K562 (cell line): ENCODE data around the gene OCRL. TPM values are rescaled to one million over a fixed set of nuclear protein-coding genes. Genes with fewer than 3 reads are reported as not detected.

Experiments
- ATAC-seq: fragments of 200-7000 bp; cut with Tn5 transposase; 3 replicates; pipeline ENCODE4 v1.9.1; 2020; ENCODE audit warnings: moderate library complexity
- BruUV-seq: library from RNA; stranded (reverse); fragments of 400-500 nt; replicated peaks from 2 replicates; lab custom pipeline; 2021; lab: Mats Ljungman, UMichigan
- CTCF ChIA-PET: fragments of 300-600 bp; formaldehyde crosslinking; extraction: SDS; loops from one replicate; lab custom pipeline; 2021; ENCODE audit warnings: low intra/inter-chr PET ratio; lab: Yijun Ruan, JAX
- POLR2A ChIA-PET: fragments of 300-600, 350-650 bp; sonication (Branson Sonifier 250); formaldehyde crosslinking; extraction: SDS; loops from one replicate; lab custom pipeline; 2021; ENCODE audit warnings: antibody characterized with exemption, inconsistent platforms; lab: Yijun Ruan, JAX
- DNase-seq, 4 experiments: peaks; one replicate each; pipeline versions ENCODE4 v3.0.0 to v3.0.0-alpha.2; 2011 to 2018; ENCODE audit warnings: low spot score in 3 of 4, mixed read lengths in 3 of 4; ENCODE audit errors: extremely low read depth in 1 of 4
- FAIRE-seq: peaks from 2 replicates; lab custom pipeline; 2011; peaks lifted over from hg19 to GRCh38; lab: Jason Lieb, UNC
- H2AFZ ChIP-seq: 2 replicates; pipeline ENCODE4 v1.6.0; 2011; ENCODE audit warnings: low read depth, low read length, control low read depth, inconsistent platforms
- H3K27ac ChIP-seq: fragments of 200-600 bp; 3 replicates; pipeline ENCODE4 v1.8.0; 2011; ENCODE audit warnings: low read depth, mild to moderate bottlenecking, control low read depth, inconsistent platforms, low read length, moderate library complexity, mixed read lengths; ENCODE audit errors: extremely low read depth
- H3K27me3 ChIP-seq, 2 experiments: fragments of 300-600 bp in 1 of 2; 2 replicates in 1 of 2; 3 replicates in 1 of 2; pipeline versions ENCODE4 v1.6.0 to v1.8.0; 2011; ENCODE audit warnings: inconsistent platforms in 2 of 2, low read length in 2 of 2, mild to moderate bottlenecking in 1 of 2, mixed read lengths in 1 of 2, moderate library complexity in 1 of 2; ENCODE audit not compliant: control insufficient read depth in 2 of 2, insufficient read depth in 2 of 2
- H3K36me3 ChIP-seq: fragments of 300-600 bp; 3 replicates; pipeline ENCODE4 v1.8.0; 2011; ENCODE audit warnings: mild to moderate bottlenecking, low read length, inconsistent platforms; ENCODE audit not compliant: control insufficient read depth, insufficient read depth
- H3K4me1 ChIP-seq, 2 experiments: fragments of 200-600 bp in 1 of 2; replicated peaks in 1 of 2; 2 replicates in 1 of 2; 3 replicates in 1 of 2; pipeline versions ENCODE4 v1.5.1 to v1.8.0; 2011; ENCODE audit warnings: inconsistent platforms in 2 of 2, low read length in 2 of 2, mild to moderate bottlenecking in 1 of 2, mixed read lengths in 1 of 2, moderate library complexity in 1 of 2; ENCODE audit not compliant: control insufficient read depth in 2 of 2, insufficient read depth in 2 of 2
- H3K4me2 ChIP-seq: 2 replicates; pipeline ENCODE4 v1.6.1; 2011; ENCODE audit warnings: low read length, control low read depth, inconsistent platforms, mixed read lengths; ENCODE audit not compliant: insufficient read depth
- H3K4me3 ChIP-seq: fragments of 200-600 bp; sonication (generic), shearing (Covaris generic); 2 replicates; pipeline ENCODE4 v1.5.1; 2016; ENCODE audit warnings: control low read depth, inconsistent platforms
- H3K79me2 ChIP-seq: fragments of 200-600 bp; 3 replicates; pipeline ENCODE4 v1.8.0; 2011; ENCODE audit warnings: low read length, inconsistent platforms; ENCODE audit not compliant: control insufficient read depth, insufficient read depth
- H3K9ac ChIP-seq, 2 experiments: 2 replicates each; pipeline versions ENCODE4 v1.6.0 to v1.6.1; 2011; ENCODE audit warnings: low read depth in 2 of 2, low read length in 2 of 2, control low read depth in 1 of 2, inconsistent platforms in 1 of 2, mild to moderate bottlenecking in 1 of 2, mixed read lengths in 1 of 2; ENCODE audit not compliant: insufficient read depth in 1 of 2
- H3K9me1 ChIP-seq: one replicate; pipeline ENCODE4 v1.6.0; 2011; ENCODE audit warnings: inconsistent platforms, mild to moderate bottlenecking, low read length, moderate library complexity; ENCODE audit not compliant: control insufficient read depth, insufficient read depth
- H3K9me3 ChIP-seq: replicated peaks from 2 replicates; pipeline ENCODE4 v1.5.1; 2011; ENCODE audit warnings: low read depth, low read length, inconsistent platforms; ENCODE audit not compliant: control insufficient read depth, insufficient read depth
- H4K20me1 ChIP-seq: replicated peaks from 2 replicates; pipeline ENCODE4 v1.6.1; 2011; ENCODE audit warnings: low read length, inconsistent platforms, mixed read lengths; ENCODE audit not compliant: control insufficient read depth, insufficient read depth
- ATF6 ChIP-seq: sonication (generic); formaldehyde crosslinking; IDR thresholded peaks from 2 replicates; pipeline ENCODE4 v1.4.0; 2020; ENCODE audit warnings: mild to moderate bottlenecking, missing genetic modification reagents
- BACH1 ChIP-seq: fragments of 200-800 bp; sonication (Bioruptor generic); IDR thresholded peaks from 2 replicates; pipeline ENCODE4 v1.6.1; 2016; ENCODE audit warnings: missing genetic modification characterization, missing compliant biosample characterization
- C11orf30 ChIP-seq: fragments of 450-650 bp; IDR thresholded peaks from 2 replicates; pipeline ENCODE4 v1.6.1; 2016; ENCODE audit warnings: low read depth, mild to moderate bottlenecking
- CSDE1 ChIP-seq, 2 experiments: fragments of 450-650 bp; IDR thresholded peaks; 2 replicates each; pipeline ENCODE4 v1.6.1; 2016; ENCODE audit warnings: mild to moderate bottlenecking in 1 of 2
- DEAF1 ChIP-seq: fragments of 450-650 bp; formaldehyde crosslinking; IDR thresholded peaks from 2 replicates; pipeline ENCODE4 v1.4.0; 2020; ENCODE audit warnings: mild to moderate bottlenecking, moderate library complexity
- MAFK ChIP-seq: IDR thresholded peaks from 2 replicates; pipeline ENCODE4 v1.6.1; 2011; ENCODE audit warnings: low read length, improper control_type of control experiment
- MCM3 ChIP-seq: fragments of 450-650 bp; IDR thresholded peaks from 2 replicates; pipeline ENCODE4 v1.6.1; 2016
- MITF ChIP-seq: IDR thresholded peaks from 2 replicates; pipeline ENCODE4 v1.6.1; 2014; ENCODE audit warnings: antibody characterized with exemption
- NFE2L1 ChIP-seq: fragments of 450-650 bp; IDR thresholded peaks from 2 replicates; pipeline ENCODE4 v1.6.1; 2016; ENCODE audit warnings: missing genetic modification characterization, low read depth, mild to moderate bottlenecking, missing compliant biosample characterization, moderate library complexity, borderline replicate concordance
- SMARCA4 ChIP-seq: fragments of 450-650 bp; IDR thresholded peaks from 2 replicates; pipeline ENCODE4 v1.6.1; 2016
- TAF9B ChIP-seq: fragments of 450-650 bp; IDR thresholded peaks from 2 replicates; pipeline ENCODE4 v1.6.1; 2018; ENCODE audit warnings: mild to moderate bottlenecking; ENCODE audit not compliant: partially characterized antibody
- XRCC4 ChIP-seq: IDR thresholded peaks from one replicate; pipeline ENCODE4 v1.6.1; 2011; ENCODE audit not compliant: insufficient read depth, insufficient read length; ENCODE audit errors: extremely low read depth
- ZBTB1 ChIP-seq: sonication (generic); formaldehyde crosslinking; IDR thresholded peaks from 2 replicates; pipeline ENCODE4 v1.8.1; 2023; ENCODE audit warnings: missing genetic modification reagents, low read depth, mild to moderate bottlenecking, borderline replicate concordance
- ZBTB12 ChIP-seq: fragments of 250-450 bp; sonication (Bioruptor Pico); IDR thresholded peaks from 2 replicates; pipeline ENCODE4 v1.4.0; 2020
- ZNF263 ChIP-seq: sonication (generic); formaldehyde crosslinking; IDR thresholded peaks from 2 replicates; pipeline ENCODE4 v1.8.0; 2022; ENCODE audit warnings: mild to moderate bottlenecking, missing genetic modification reagents, borderline replicate concordance
- ZNF57 ChIP-seq: fragments of 450-650 bp; formaldehyde crosslinking; IDR thresholded peaks from 2 replicates; pipeline ENCODE4 v1.4.0; 2020; ENCODE audit warnings: mild to moderate bottlenecking, moderate library complexity
- WGBS: fragments of 100-300 bp; shearing (Covaris generic); methylation state at CpG from one replicate; pipeline ENCODE4 v1.1.6; 2016; ENCODE audit warnings: low coverage, mixed read lengths; ENCODE audit not compliant: insufficient coverage; ENCODE audit errors: missing lambda C conversion rate; 5-methylcytosine and 5-hydroxymethylcytosine counted together
- in situ Hi-C: fragments of 300-500 bp; cut with MboI; formaldehyde crosslinking; loops from 4 replicates; pipeline ENCODE4 v1.15.0; 2018; ENCODE audit warnings: inconsistent platforms, mixed read lengths
- intact Hi-C: fragments of 100-400 bp; cut with micrococcal nuclease; formaldehyde crosslinking; loops from 2 replicates; pipeline ENCODE4 v1.14.2; 2022
- polyA plus RNA-seq, 8 experiments: library from polyadenylated mRNA; depleted of rRNA in 4 of 8; stranded (reverse) in 5 of 8; unstranded in 3 of 8; fragments of >200 nt; fragmentation: Nextera tagmentation in 2 of 8; fragmentation: Illumina TruSeq in 1 of 8; extraction: Ambion mirVana in 2 of 8; extraction: Trizol in 1 of 8; gene quantifications; 2 replicates each; pipeline versions ENCODE4 v1.2.1 to v1.2.3, GENCODE V29; 2011 to 2014; ENCODE audit warnings: inconsistent platforms in 1 of 8, missing spikeins in 1 of 8
- total RNA-seq, 7 experiments: library from RNA; depleted of rRNA in 6 of 7; stranded (reverse); fragments of >200 nt in 6 of 7; fragmentation: Illumina TruSeq in 2 of 7; extraction: Trizol in 2 of 7; gene quantifications; 2 replicates each; pipeline versions ENCODE4 v1.2.1 to v1.2.3, GENCODE V29; 2011 to 2021; ENCODE audit warnings: low replicate concordance in 1 of 7

The OCRL gene
- total and polyA plus RNA-seq, 9 of the 15 experiments (the other 6 are each of a cell fraction or from before 2014, with no cell fraction given) = 2.2 to 23.4 (median 11.9) TPM

- FAIRE-seq = peak; percentile 35
- in situ Hi-C loops = loop anchor here (25.0 kb wide), 1 partner anchor 1359 kb away; no protein-coding TSS in a partner anchor
- intact Hi-C loops = no loop called here
- TF ChIP-seq MAFK (peak; percentile 95), XRCC4 (no peak), C11orf30 (peak; percentile 97), BACH1 (tag) (peak; percentile 74), ZBTB12 (no peak), ZNF57 (CRISPR knock-in tag) (no peak), ATF6 (CRISPR knock-in tag) (no peak), MCM3 (no peak), ZBTB1 (CRISPR knock-in tag) (no peak), DEAF1 (CRISPR knock-in tag) (no peak), TAF9B (no peak), SMARCA4 (peak; percentile 31; the same call in 1 of the 2 replicates), ZNF263 (CRISPR knock-in tag) (no peak), NFE2L1 (tag) (peak; percentile 73), CSDE1 (IDR thresholded peaks at IDR 0.05) (no peak), MITF (no peak)
Measured at GRCh38 chrX:129577877-129578276, 37.8 kb downstream of the OCRL start.

More at GRCh38 chrX:129577877-129578276, 37.8 kb downstream of the OCRL start:
- Histone ChIP-seq H3K9me3 (no peaks in the 10 kb centered on the region), H4K20me1 (no peaks in the 10 kb centered on the region), H3K27me3 (no peaks in the 10 kb centered on the region), H3K9ac (peak overlapping the region in 1 of 2 experiments; percentile 50; a peak in 2 of 4 replicates), H3K4me2 (peak overlapping the region; percentile 40), H3K79me2 (no peaks in the 10 kb centered on the region), H2AFZ (peak overlapping the region; percentile 30; the same call in 1 of the 2 replicates), H3K36me3 (peaks cover 62% of the 10 kb centered on the region), H3K9me1 (no peaks in the 10 kb centered on the region), H3K4me1 (peaks cover 6 to 18% of the 10 kb centered on the region in 2 experiments; a peak in 3 of 5 replicates), H3K4me3 (no peak overlapping the region), H3K27ac (peak overlapping the region; percentile 71; the same call in 2 of the 3 replicates)
- ATAC-seq = peak; percentile 88
- ChIA-PET CTCF (no interaction called here), POLR2A (interaction anchor here (0.7 kb wide), 1 partner anchor 13 kb away, joined by 3 read pairs; no protein-coding TSS in a partner anchor)
- peak in 3 of 4 experiments; percentile 7 to 21 (median 12) for DNase-seq
- BruUV-seq = no TSS peak
- 82% methylated on average over 1 of the region's 1 CpG for WGBS
